Measurements from ENCODE around the gene NDUFS2.

- TF ChIP-seq CREB1 (IDR thresholded peaks at IDR 0.05; ENCODE audit: low read depth) = no peak
- no peak for TF ChIP-seq POLR2AphosphoS5 (IDR thresholded peaks at IDR 0.05; ENCODE audit: low read length)
- TF ChIP-seq REST (IDR thresholded peaks at IDR 0.05; ENCODE audit: low read depth, low read length) = no peak
- TF ChIP-seq NFIC (IDR thresholded peaks at IDR 0.05; ENCODE audit: low read depth, low read length) = no peak
- no peak for TF ChIP-seq CEBPZ (IDR thresholded peaks at IDR 0.05; ENCODE audit: low read depth, low read length)
- no peak for TF ChIP-seq PRDM15 (CRISPR knock-in tag; IDR thresholded peaks at IDR 0.05)
- TF ChIP-seq CTCF (IDR thresholded peaks at IDR 0.05 in 2 of 3, conservative IDR thresholded peaks at IDR 0.05 in 1 of 3; ENCODE audit: control insufficient read depth in 2 of 3, extremely low read depth in 1 of 3, insufficient read depth in 1 of 3, low read depth in 3 of 3, low read length in 3 of 3) = no peak
- no peak for TF ChIP-seq ATF7 (IDR thresholded peaks at IDR 0.05; ENCODE audit: low read depth)
- no peak for TF ChIP-seq SPI1 (IDR thresholded peaks at IDR 0.05; ENCODE audit: borderline replicate concordance, insufficient read depth, low read depth, low read length)
- no peak for TF ChIP-seq POLR2A (IDR thresholded peaks at IDR 0.05; ENCODE audit: low read depth, low read length)
These were observed 2.5 kb upstream of the NDUFS2 start for GRCh38 chr1:161199506-161200139.
